ENCODE data around the gene SDCCAG8.

- no peak for TF ChIP-seq CTCF (IDR thresholded peaks at IDR 0.05)
- no peak for TF ChIP-seq POLR2A (IDR thresholded peaks at IDR 0.05)
Measured at GRCh38 chr1:243443557-243443956, 187.7 kb downstream of the SDCCAG8 start.
